ENCODE results near the gene CDK5. TPM values are rescaled to one million over a fixed set of nuclear protein-coding genes. Genes with fewer than 3 reads are reported as not detected.

Gene CDK5
- total RNA-seq, 4 donors from 2014 or later, result 3.8 to 12.9 (median 8.6) TPM

- H3K4me3 ChIP-seq, result peak overlapping the region in 3 of 4 donors; percentile 16 to 60 (median 38)
- H3K9me3 ChIP-seq, result no peaks in the 10 kb centered on the region
- peaks cover 0 to 78% (median 4%) of the 10 kb centered on the region in 4 donors for H3K27me3 ChIP-seq
- TF ChIP-seq POLR2A (IDR thresholded peaks at IDR 0.05) (no peak), CTCF (IDR thresholded peaks at IDR 0.05) (peak in 2 of 6 experiments; percentile 3 to 6)
- intact Hi-C loops (cut with DNase I), result no loop called here
- WGBS, 2 donors, result 0 to 4% methylated on average over 17 to 22 of the region's 82 CpGs
- DNase-seq, result no peak
- H3K4me1 ChIP-seq, result peaks cover 15 to 46% (median 22%) of the 10 kb centered on the region in 3 donors
- H3K36me3 ChIP-seq, result no peaks in the 10 kb centered on the region
- H3K27ac ChIP-seq, result peak overlapping the region in 1 of 4 donors; percentile 6
These were observed 39.1 kb downstream of the CDK5 start for GRCh38 chr7:151018421-151019129.

GRCh38 chr7:151017953-151018420 is 39.7 kb downstream of the CDK5 start:
- 5 to 9% methylated on average over 22 to 24 of the region's 34 CpGs for WGBS, 2 donors
- DNase-seq, result no peak
- H3K27ac ChIP-seq, result no peak overlapping the region
- H3K27me3 ChIP-seq, result peaks cover 0 to 84% (median 7%) of the 10 kb centered on the region in 4 donors
- no peaks in the 10 kb centered on the region for H3K36me3 ChIP-seq
- peaks cover 21 to 52% (median 28%) of the 10 kb centered on the region in 3 donors for H3K4me1 ChIP-seq
- H3K9me3 ChIP-seq, result no peaks in the 10 kb centered on the region
- intact Hi-C loops (cut with DNase I), result no loop called here
- TF ChIP-seq CTCF (IDR thresholded peaks at IDR 0.05) (peak; percentile 78 to 92 (median 86)), POLR2A (IDR thresholded peaks at IDR 0.05) (no peak)
- peak overlapping the region in 3 of 4 donors; percentile 16 to 60 (median 38) for H3K4me3 ChIP-seq

GRCh38 chr7:151017370-151017952 is 40.2 kb downstream of the CDK5 start:
- H3K9me3 ChIP-seq, result no peaks in the 10 kb centered on the region
- intact Hi-C loops (cut with DNase I), result no loop called here
- 65 to 71% methylated on average over 4 of the region's 13 CpGs for WGBS, 2 donors
- H3K27me3 ChIP-seq, result peaks cover 0 to 89% (median 7%) of the 10 kb centered on the region in 4 donors
- TF ChIP-seq CTCF (IDR thresholded peaks at IDR 0.05) (no peak), POLR2A (IDR thresholded peaks at IDR 0.05) (no peak)
- H3K27ac ChIP-seq, result no peak overlapping the region
- peaks cover 23 to 58% (median 29%) of the 10 kb centered on the region in 3 donors for H3K4me1 ChIP-seq
- H3K4me3 ChIP-seq, result peak overlapping the region in 2 of 4 donors; percentile 38 to 60
- H3K36me3 ChIP-seq, result no peaks in the 10 kb centered on the region
- no peak for DNase-seq

- intact Hi-C loops (cut with DNase I), result no loop called here
- Histone ChIP-seq H3K9me3 (no peaks in the 10 kb centered on the region), H3K4me1 (peaks cover 23 to 63% (median 29%) of the 10 kb centered on the region in 3 donors), H3K4me3 (no peak overlapping the region), H3K27me3 (peaks cover 0 to 94% (median 7%) of the 10 kb centered on the region in 4 donors), H3K36me3 (no peaks in the 10 kb centered on the region), H3K27ac (no peak overlapping the region)
- TF ChIP-seq POLR2A (IDR thresholded peaks at IDR 0.05) (no peak), CTCF (IDR thresholded peaks at IDR 0.05) (no peak)
- no peak for DNase-seq
- 91% methylated on average over 10 to 12 of the region's 15 CpGs for WGBS, 2 donors
These were observed 40.8 kb downstream of the CDK5 start for GRCh38 chr7:151016942-151017341.

GRCh38 chr7:151016505-151016904 is 41.2 kb downstream of the CDK5 start:
- WGBS, 2 donors, result 83 to 87% methylated on average over 6 to 7 of the region's 8 CpGs
- no peak overlapping the region for H3K4me3 ChIP-seq
- TF ChIP-seq POLR2A (IDR thresholded peaks at IDR 0.05) (no peak), CTCF (IDR thresholded peaks at IDR 0.05) (no peak)
- H3K27ac ChIP-seq, result no peak overlapping the region
- H3K9me3 ChIP-seq, result no peaks in the 10 kb centered on the region
- H3K4me1 ChIP-seq, result peaks cover 23 to 65% (median 29%) of the 10 kb centered on the region in 3 donors
- peaks cover 0 to 96% (median 7%) of the 10 kb centered on the region in 4 donors for H3K27me3 ChIP-seq
- intact Hi-C loops (cut with DNase I), result no loop called here
- DNase-seq, result no peak
- no peaks in the 10 kb centered on the region for H3K36me3 ChIP-seq

Data from esophagus squamous epithelium (tissue), 5 donors.